ENCODE measurements around the gene ARSB.

ARSB gene

DNA sequence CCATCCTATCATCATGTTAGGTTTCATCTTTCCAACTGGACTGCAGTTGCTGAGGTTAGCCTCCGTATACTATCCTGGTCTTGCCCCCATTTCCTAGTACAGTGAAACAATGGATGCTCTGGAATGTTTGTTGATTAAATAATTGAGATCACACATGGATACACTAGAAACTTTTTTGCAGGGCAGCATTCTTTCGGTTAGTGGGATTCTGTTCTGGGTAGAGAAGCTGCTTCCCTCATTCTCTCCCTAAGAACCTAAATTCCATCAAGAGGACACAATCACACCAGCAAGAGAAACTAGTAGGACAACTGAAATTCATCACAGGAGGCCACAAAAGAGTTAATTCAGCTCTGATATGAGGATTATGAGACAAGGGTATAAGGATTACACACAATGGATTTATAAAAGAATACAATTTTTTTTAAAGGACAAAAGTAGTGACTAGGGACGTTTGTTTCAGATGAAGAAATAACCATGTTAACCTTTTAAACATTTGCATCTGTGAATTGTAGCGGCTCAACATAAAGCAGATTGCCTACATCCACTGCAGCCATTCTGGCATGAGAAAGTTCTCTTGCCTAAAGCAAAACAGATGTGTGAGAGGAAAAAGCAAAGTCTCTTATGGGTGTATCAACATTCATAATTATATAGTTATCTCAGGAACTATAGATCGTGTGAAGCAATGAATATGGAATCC, 173.8 kb downstream of the ARSB start:
- Histone ChIP-seq H3K9me3 (ENCODE audit: control insufficient read depth, insufficient read depth, low read length) (no peaks in the 10 kb centered on the region), H3F3A (ENCODE audit: control insufficient read depth, insufficient read depth) (no peaks in the 10 kb centered on the region), H3K27me3 (ENCODE audit: control insufficient read depth, low read length) (no peaks in the 10 kb centered on the region), H4K20me1 (ENCODE audit: control insufficient read depth, insufficient read depth, low read depth, low read length) (no peaks in the 10 kb centered on the region), H3K4me3 (ENCODE audit: low read length) (no peak overlapping the region), H3K27ac (ENCODE audit: low read depth, low read length) (no peak overlapping the region), H3K4me1 (ENCODE audit: control insufficient read depth, low read length) (peaks cover 5% of the 10 kb centered on the region), H3K36me3 (ENCODE audit: control insufficient read depth, low read length) (no peaks in the 10 kb centered on the region), H3K9me2 (replicated peaks; ENCODE audit: control insufficient read depth, low read length) (no peaks in the 10 kb centered on the region), H3K79me2 (ENCODE audit: control insufficient read depth, low read length) (no peaks in the 10 kb centered on the region), H3K4me2 (ENCODE audit: low read length) (no peak overlapping the region)
- no peak for TF ChIP-seq EZH2phosphoT487 (IDR thresholded peaks at IDR 0.05; ENCODE audit: borderline replicate concordance, low read length)

DNA sequence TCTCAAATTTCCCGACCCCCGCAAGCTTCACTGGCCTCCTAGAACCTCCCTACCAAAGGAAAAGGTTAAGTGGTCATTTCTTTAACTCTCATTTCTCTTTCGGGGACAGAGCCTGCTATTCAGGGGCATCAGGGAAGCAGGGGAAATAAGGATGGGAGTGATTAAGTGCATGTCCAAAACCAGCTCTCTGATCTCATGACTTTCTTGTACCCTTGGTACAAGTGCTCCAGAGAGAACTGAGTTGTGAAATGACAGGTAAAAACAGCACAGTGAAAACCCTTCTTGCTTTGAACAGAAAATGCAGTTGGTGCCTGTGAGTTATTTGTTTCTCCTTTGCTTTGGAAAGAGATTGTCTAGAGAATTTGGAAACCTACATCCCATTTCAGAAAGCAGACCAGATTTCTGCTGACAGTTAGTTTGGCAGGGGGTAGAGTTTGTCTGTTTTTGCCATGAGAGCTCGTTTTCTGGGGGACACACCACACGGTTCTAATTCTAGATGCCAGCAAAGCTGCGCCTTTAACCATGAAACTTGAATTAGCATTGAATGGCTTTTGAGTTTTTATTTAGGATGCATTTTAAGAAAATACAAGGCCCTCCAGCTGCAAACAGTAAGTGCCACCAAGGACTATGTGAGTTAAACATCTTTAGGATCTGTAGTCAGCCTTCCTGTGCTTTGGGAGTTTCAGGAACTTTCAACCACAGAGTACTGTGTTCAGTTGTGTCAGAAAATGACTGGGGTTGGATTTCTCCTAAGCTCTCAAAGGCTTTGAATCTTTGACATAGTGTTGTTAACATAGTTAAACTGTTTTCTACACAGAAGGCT, 174.8 kb downstream of the ARSB start:
- no peaks in the 10 kb centered on the region for H3F3A ChIP-seq (ENCODE audit: control insufficient read depth, insufficient read depth)
- peaks cover 5% of the 10 kb centered on the region for H3K4me1 ChIP-seq (ENCODE audit: control insufficient read depth, low read length)
- no peaks in the 10 kb centered on the region for H3K9me3 ChIP-seq (ENCODE audit: control insufficient read depth, insufficient read depth, low read length)
- no peaks in the 10 kb centered on the region for H3K27me3 ChIP-seq (ENCODE audit: control insufficient read depth, low read length)
- no peaks in the 10 kb centered on the region for H3K9me2 ChIP-seq (replicated peaks; ENCODE audit: control insufficient read depth, low read length)
- TF ChIP-seq, protein P1, sequence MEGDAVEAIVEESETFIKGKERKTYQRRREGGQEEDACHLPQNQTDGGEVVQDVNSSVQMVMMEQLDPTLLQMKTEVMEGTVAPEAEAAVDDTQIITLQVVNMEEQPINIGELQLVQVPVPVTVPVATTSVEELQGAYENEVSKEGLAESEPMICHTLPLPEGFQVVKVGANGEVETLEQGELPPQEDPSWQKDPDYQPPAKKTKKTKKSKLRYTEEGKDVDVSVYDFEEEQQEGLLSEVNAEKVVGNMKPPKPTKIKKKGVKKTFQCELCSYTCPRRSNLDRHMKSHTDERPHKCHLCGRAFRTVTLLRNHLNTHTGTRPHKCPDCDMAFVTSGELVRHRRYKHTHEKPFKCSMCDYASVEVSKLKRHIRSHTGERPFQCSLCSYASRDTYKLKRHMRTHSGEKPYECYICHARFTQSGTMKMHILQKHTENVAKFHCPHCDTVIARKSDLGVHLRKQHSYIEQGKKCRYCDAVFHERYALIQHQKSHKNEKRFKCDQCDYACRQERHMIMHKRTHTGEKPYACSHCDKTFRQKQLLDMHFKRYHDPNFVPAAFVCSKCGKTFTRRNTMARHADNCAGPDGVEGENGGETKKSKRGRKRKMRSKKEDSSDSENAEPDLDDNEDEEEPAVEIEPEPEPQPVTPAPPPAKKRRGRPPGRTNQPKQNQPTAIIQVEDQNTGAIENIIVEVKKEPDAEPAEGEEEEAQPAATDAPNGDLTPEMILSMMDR (IDR thresholded peaks at IDR 0.05; ENCODE audit: low read depth, low read length, poor library complexity, severe bottlenecking), result no peak
- TF ChIP-seq EZH2phosphoT487 (IDR thresholded peaks at IDR 0.05; ENCODE audit: borderline replicate concordance, low read length), result no peak
- no peaks in the 10 kb centered on the region for H3K36me3 ChIP-seq (ENCODE audit: control insufficient read depth, low read length)
- no peak overlapping the region for H3K4me3 ChIP-seq (ENCODE audit: low read length)
- no peak overlapping the region for H3K4me2 ChIP-seq (ENCODE audit: low read length)
- H3K79me2 ChIP-seq (ENCODE audit: control insufficient read depth, low read length), result no peaks in the 10 kb centered on the region
- no peaks in the 10 kb centered on the region for H4K20me1 ChIP-seq (ENCODE audit: control insufficient read depth, insufficient read depth, low read depth, low read length)
- no peak overlapping the region for H3K27ac ChIP-seq (ENCODE audit: low read depth, low read length)

DNA sequence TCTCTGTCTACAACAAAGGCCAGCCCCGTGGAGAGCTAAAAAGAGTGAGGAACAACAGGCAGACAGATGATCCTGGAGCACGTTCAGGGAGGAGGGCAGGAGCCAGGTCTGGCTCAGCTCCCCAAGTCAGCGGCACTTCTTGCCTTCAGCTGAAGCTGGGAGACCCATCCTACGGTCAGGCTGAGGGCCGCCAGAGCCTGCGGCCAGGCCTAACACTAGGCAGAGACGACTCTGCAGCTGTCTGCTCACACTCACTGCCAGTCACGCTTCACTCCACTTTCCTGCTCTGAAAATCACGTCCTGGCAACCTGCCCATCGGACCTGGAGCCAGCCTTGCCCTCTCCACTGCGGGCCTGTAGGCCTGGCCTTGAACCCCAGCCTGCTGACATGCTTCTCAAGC, 175.7 kb downstream of the ARSB start:
- Histone ChIP-seq H3K27me3 (ENCODE audit: control insufficient read depth, low read length) (no peaks in the 10 kb centered on the region), H3K4me1 (ENCODE audit: control insufficient read depth, low read length) (peaks cover 5% of the 10 kb centered on the region), H3K9me2 (replicated peaks; ENCODE audit: control insufficient read depth, low read length) (no peaks in the 10 kb centered on the region), H3K4me3 (ENCODE audit: low read length) (no peak overlapping the region), H3K79me2 (ENCODE audit: control insufficient read depth, low read length) (no peaks in the 10 kb centered on the region), H3K9me3 (ENCODE audit: control insufficient read depth, insufficient read depth, low read length) (no peaks in the 10 kb centered on the region), H3K27ac (ENCODE audit: low read depth, low read length) (no peak overlapping the region), H4K20me1 (ENCODE audit: control insufficient read depth, insufficient read depth, low read depth, low read length) (no peaks in the 10 kb centered on the region), H3F3A (ENCODE audit: control insufficient read depth, insufficient read depth) (no peaks in the 10 kb centered on the region), H3K36me3 (ENCODE audit: control insufficient read depth, low read length) (no peaks in the 10 kb centered on the region), H3K4me2 (ENCODE audit: low read length) (no peak overlapping the region)
- TF ChIP-seq, protein P1 (IDR thresholded peaks at IDR 0.05; ENCODE audit: low read depth, low read length, poor library complexity, severe bottlenecking), result no peak
- TF ChIP-seq EZH2phosphoT487 (IDR thresholded peaks at IDR 0.05; ENCODE audit: borderline replicate concordance, low read length), result no peak

DNA sequence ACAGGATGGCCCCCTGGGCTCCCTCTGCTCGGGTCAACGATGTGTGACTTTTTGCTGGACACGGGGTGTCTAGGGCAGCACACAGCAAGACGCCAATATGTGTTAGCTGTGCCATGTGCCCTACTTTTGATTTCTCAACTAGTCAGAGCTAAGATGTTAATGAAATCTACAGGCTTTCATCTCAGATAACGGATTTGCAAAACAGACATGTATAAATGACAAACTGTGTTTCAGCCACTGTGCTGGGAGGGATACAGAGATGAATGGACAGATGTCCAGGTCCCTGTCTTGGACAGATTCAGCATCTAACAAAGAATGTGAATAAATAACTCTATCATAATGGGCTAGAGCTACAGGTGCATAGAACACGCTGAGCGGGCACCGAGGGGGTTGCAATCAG, 176.3 kb downstream of the ARSB start:
- no peaks in the 10 kb centered on the region for H3K79me2 ChIP-seq (ENCODE audit: control insufficient read depth, low read length)
- no peak overlapping the region for H3K27ac ChIP-seq (ENCODE audit: low read depth, low read length)
- no peaks in the 10 kb centered on the region for H3K36me3 ChIP-seq (ENCODE audit: control insufficient read depth, low read length)
- no peak overlapping the region for H3K4me3 ChIP-seq (ENCODE audit: low read length)
- no peak overlapping the region for H3K4me2 ChIP-seq (ENCODE audit: low read length)
- no peaks in the 10 kb centered on the region for H3K9me3 ChIP-seq (ENCODE audit: control insufficient read depth, insufficient read depth, low read length)
- no peaks in the 10 kb centered on the region for H3K27me3 ChIP-seq (ENCODE audit: control insufficient read depth, low read length)
- no peak for TF ChIP-seq EZH2phosphoT487 (IDR thresholded peaks at IDR 0.05; ENCODE audit: borderline replicate concordance, low read length)
- H3F3A ChIP-seq (ENCODE audit: control insufficient read depth, insufficient read depth), result no peaks in the 10 kb centered on the region
- peaks cover 5% of the 10 kb centered on the region for H3K4me1 ChIP-seq (ENCODE audit: control insufficient read depth, low read length)
- no peaks in the 10 kb centered on the region for H3K9me2 ChIP-seq (replicated peaks; ENCODE audit: control insufficient read depth, low read length)
- no peaks in the 10 kb centered on the region for H4K20me1 ChIP-seq (ENCODE audit: control insufficient read depth, insufficient read depth, low read depth, low read length)
